BJ (cell line): ENCODE measurements around the gene NHERF1. TPM values are rescaled to one million over a fixed set of nuclear protein-coding genes. Genes with fewer than 3 reads are reported as not detected.

ENCODE experiments used
- CTCF ChIA-PET: fragments of 350-600 bp; formaldehyde crosslinking; extraction: SDS; loops from one replicate; lab custom pipeline; 2021; ENCODE audit warnings: antibody characterized with exemption, inconsistent platforms; lab: Yijun Ruan, JAX
- POLR2A ChIA-PET: fragments of 300-600 bp; sonication (Branson Sonifier 250); formaldehyde crosslinking; extraction: SDS; loops from one replicate; lab custom pipeline; 2021; ENCODE audit warnings: antibody characterized with exemption; lab: Charles Lee
- DNase-seq: peaks from one replicate; pipeline ENCODE4 v3.0.0-alpha.2; 2011; ENCODE audit warnings: low read depth
- H3K27me3 ChIP-seq: 2 replicates; pipeline ENCODE4 v1.6.0; 2011; ENCODE audit warnings: low read length; ENCODE audit not compliant: control insufficient read depth, insufficient read depth
- H3K36me3 ChIP-seq: 2 replicates; pipeline ENCODE4 v1.5.1; 2011; ENCODE audit warnings: low read length; ENCODE audit not compliant: control insufficient read depth, insufficient read depth
- H3K4me3 ChIP-seq: 2 replicates; pipeline ENCODE4 v1.5.1; 2011; ENCODE audit warnings: low read depth, mild to moderate bottlenecking, control low read depth, low read length
- CTCF ChIP-seq: IDR thresholded peaks from 2 replicates; pipeline ENCODE4 v1.5.1; 2011; ENCODE audit warnings: low read depth, mild to moderate bottlenecking, control low read depth, inconsistent platforms, low read length, moderate library complexity; ENCODE audit not compliant: insufficient read depth
- polyA plus RNA-seq: library from polyadenylated mRNA; depleted of rRNA; stranded (reverse); fragments of >200 nt; gene quantifications from 2 replicates; pipeline ENCODE4 v1.2.3, GENCODE V29; 2011

Gene NHERF1
- polyA plus RNA-seq, 1 experiment, result 16.3 TPM

- Histone ChIP-seq H3K36me3 (no peaks in the 10 kb centered on the region), H3K27me3 (no peaks in the 10 kb centered on the region), H3K4me3 (no peak overlapping the region)
- ChIA-PET CTCF (no interaction called here), POLR2A (no interaction called here)
- no peak for TF ChIP-seq CTCF
- DNase-seq, result no peak
Observed at GRCh38 chr17:74728033-74728701, 20.3 kb upstream of the NHERF1 start.

GRCh38 chr17:74728702-74729075, 19.7 kb upstream of the NHERF1 start:
- CTCF ChIA-PET, result no interaction called here

GRCh38 chr17:74729368-74729767, 19.1 kb upstream of the NHERF1 start:
- POLR2A ChIA-PET, result no interaction called here
- no peak for DNase-seq
- TF ChIP-seq CTCF, result no peak
- no peak overlapping the region for H3K4me3 ChIP-seq
- no peaks in the 10 kb centered on the region for H3K36me3 ChIP-seq
- CTCF ChIA-PET, result no interaction called here
- no peaks in the 10 kb centered on the region; the same call in 1 of the 2 replicates for H3K27me3 ChIP-seq

More at GRCh38 chr17:74728702-74729075, 19.7 kb upstream of the NHERF1 start:
- no peak for TF ChIP-seq CTCF
- H3K4me3 ChIP-seq, result no peak overlapping the region
- POLR2A ChIA-PET, result no interaction called here
- no peaks in the 10 kb centered on the region for H3K27me3 ChIP-seq
- DNase-seq, result no peak
- no peaks in the 10 kb centered on the region for H3K36me3 ChIP-seq

GRCh38 chr17:74729866-74730265, 18.6 kb upstream of the NHERF1 start:
- ChIA-PET POLR2A (no interaction called here), CTCF (no interaction called here)
- H3K36me3 ChIP-seq, result no peaks in the 10 kb centered on the region
- no peak overlapping the region for H3K4me3 ChIP-seq
- no peak for TF ChIP-seq CTCF
- no peaks in the 10 kb centered on the region; the same call in 1 of the 2 replicates for H3K27me3 ChIP-seq
- no peak for DNase-seq

- Histone ChIP-seq H3K27me3 (peaks cover 5% of the 10 kb centered on the region), H3K4me3 (no peak overlapping the region), H3K36me3 (no peaks in the 10 kb centered on the region)
- DNase-seq, result no peak
- no peak for TF ChIP-seq CTCF
- CTCF ChIA-PET, result no interaction called here
- POLR2A ChIA-PET, result no interaction called here
Observed at GRCh38 chr17:74730491-74731346, 17.7 kb upstream of the NHERF1 start.
